Panc1 (cell line): ENCODE measurements around the gene SRBD1. TPM values are rescaled to one million over a fixed set of nuclear protein-coding genes. Genes with fewer than 3 reads are reported as not detected.
A peak's percentile ranks its signal among the peaks of the same experiment; 100 is the strongest.

Experiments
- ATAC-seq: fragments of 200-7000 bp; cut with Tn5 transposase; 2 replicates; pipeline ENCODE4 v1.9.1; 2020; ENCODE audit warnings: mild to moderate bottlenecking, moderate library complexity
- BruUV-seq: library from RNA; stranded (reverse); fragments of 400-500 nt; replicated peaks from 2 replicates; lab custom pipeline; 2021; lab: Mats Ljungman, UMichigan
- CTCF ChIA-PET: fragments of 300-600 bp; sonication (Branson Sonifier 250); formaldehyde crosslinking; loops from one replicate; lab custom pipeline; 2022; ENCODE audit warnings: antibody characterized with exemption; lab: Charles Lee
- POLR2A ChIA-PET: fragments of 300-600 bp; sonication (Branson Sonifier 250); formaldehyde crosslinking; loops from one replicate; lab custom pipeline; 2022; ENCODE audit warnings: antibody characterized with exemption; lab: Charles Lee
- DNase-seq: peaks from one replicate; pipeline ENCODE4 v3.0.0-alpha.2; 2010; ENCODE audit warnings: low read depth, low spot score
- H3K27ac ChIP-seq: 2 replicates; pipeline ENCODE4 v1.5.1; 2011; ENCODE audit warnings: mild to moderate bottlenecking, low read length, inconsistent platforms
- H3K27me3 ChIP-seq: fragments of 200-500 bp; sonication (Bioruptor generic); 2 replicates; pipeline ENCODE4 v1.6.0; 2014; ENCODE audit warnings: low read length, inconsistent platforms; ENCODE audit not compliant: control insufficient read depth, insufficient read depth
- H3K36me3 ChIP-seq: fragments of 200-500 bp; sonication (Bioruptor generic); 2 replicates; pipeline ENCODE4 v1.5.1; 2014; ENCODE audit warnings: inconsistent platforms, mild to moderate bottlenecking, low read length, moderate library complexity; ENCODE audit not compliant: control insufficient read depth, insufficient read depth
- H3K4me1 ChIP-seq: 2 replicates; pipeline ENCODE4 v1.5.1; 2011; ENCODE audit warnings: inconsistent platforms, mild to moderate bottlenecking, low read length, moderate library complexity; ENCODE audit not compliant: control insufficient read depth, insufficient read depth
- H3K4me3 ChIP-seq, 2 experiments: 2 replicates each; pipeline ENCODE4 v1.5.1; 2011 to 2012; ENCODE audit warnings: low read depth in 2 of 2, low read length in 2 of 2, mild to moderate bottlenecking in 2 of 2, inconsistent platforms in 1 of 2, moderate library complexity in 1 of 2
- H3K9me3 ChIP-seq: fragments of 200-500 bp; sonication (Bioruptor generic); 2 replicates; pipeline ENCODE4 v1.5.1; 2014; ENCODE audit warnings: low read depth, mild to moderate bottlenecking, inconsistent platforms, low read length, moderate library complexity; ENCODE audit not compliant: control insufficient read depth, insufficient read depth
- POLR2AphosphoS5 ChIP-seq: IDR thresholded peaks from 2 replicates; pipeline ENCODE4 v1.6.1; 2012; ENCODE audit warnings: mild to moderate bottlenecking, low read depth, low read length, moderate library complexity
- SIN3A ChIP-seq: IDR thresholded peaks from 2 replicates; pipeline ENCODE4 v1.6.1; 2012; ENCODE audit warnings: low read depth, mild to moderate bottlenecking, low read length, moderate library complexity, borderline replicate concordance; ENCODE audit not compliant: insufficient read depth
- TCF7L2 ChIP-seq: IDR thresholded peaks from 2 replicates; pipeline ENCODE4 v1.6.1; 2011; ENCODE audit warnings: mild to moderate bottlenecking, low read depth, low read length, inconsistent platforms
- in situ Hi-C: cut with HindIII; loops from 2 replicates; pipeline ENCODE4 v1.10.0; 2016; ENCODE audit warnings: low sequenced_read_pairs, low pct_unique_long_range_greater_than_20kb
- intact Hi-C: fragments of 100-400 bp; cut with micrococcal nuclease; formaldehyde crosslinking; loops from one replicate; pipeline ENCODE4 v1.10.0; 2022; ENCODE audit not compliant: unreplicated experiment
- total RNA-seq: library from RNA; stranded (reverse); gene quantifications from one replicate; pipeline ENCODE4 v1.2.1, GENCODE V29; 2021; ENCODE audit not compliant: unreplicated experiment
- TF ChIP-seq, protein P1 (sequence below), 2 experiments: IDR thresholded peaks; 2 replicates each; pipeline ENCODE4 v1.6.1; 2011 to 2012; ENCODE audit warnings: low read depth in 2 of 2, control low read depth in 1 of 2, low read length in 1 of 2, mild to moderate bottlenecking in 1 of 2, moderate library complexity in 1 of 2; ENCODE audit not compliant: insufficient read depth in 1 of 2
- TF ChIP-seq, protein P2 (sequence below): fragments of 450-650 bp; IDR thresholded peaks from 2 replicates; pipeline ENCODE4 v1.5.1; 2017; ENCODE audit warnings: mild to moderate bottlenecking

The SRBD1 gene
- total RNA-seq, 1 experiment from 2014 or later, result 9.7 TPM

DNA sequence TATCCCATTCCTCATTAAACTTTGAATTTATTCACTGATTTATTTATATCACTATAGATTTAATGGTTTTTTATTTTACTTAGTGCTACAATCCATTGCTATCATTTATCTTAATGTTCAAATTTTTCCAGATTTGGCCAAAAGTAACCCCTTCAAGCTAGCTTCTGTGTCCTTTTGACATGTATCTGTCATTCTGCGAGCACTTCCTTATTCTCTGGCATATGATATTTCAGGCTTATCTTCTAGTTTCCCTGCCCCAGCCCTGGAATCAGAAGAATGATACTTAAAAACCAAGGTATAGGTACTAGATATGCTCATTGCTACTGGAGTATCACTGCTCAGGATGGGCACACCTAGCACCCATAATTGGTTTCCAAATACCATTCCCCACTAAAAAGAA lies 28.5 kb downstream of the SRBD1 start:
- in situ Hi-C loops, result no loop called here
- CTCF ChIA-PET, result no interaction called here
- H3K4me1 ChIP-seq, result no peaks in the 10 kb centered on the region
- peaks cover 4% of the 10 kb centered on the region; the same call in 1 of the 2 replicates for H3K36me3 ChIP-seq
- no peaks in the 10 kb centered on the region for H3K27me3 ChIP-seq
- no peak overlapping the region for H3K4me3 ChIP-seq
- no peak overlapping the region for H3K27ac ChIP-seq
- TF ChIP-seq, protein P1, sequence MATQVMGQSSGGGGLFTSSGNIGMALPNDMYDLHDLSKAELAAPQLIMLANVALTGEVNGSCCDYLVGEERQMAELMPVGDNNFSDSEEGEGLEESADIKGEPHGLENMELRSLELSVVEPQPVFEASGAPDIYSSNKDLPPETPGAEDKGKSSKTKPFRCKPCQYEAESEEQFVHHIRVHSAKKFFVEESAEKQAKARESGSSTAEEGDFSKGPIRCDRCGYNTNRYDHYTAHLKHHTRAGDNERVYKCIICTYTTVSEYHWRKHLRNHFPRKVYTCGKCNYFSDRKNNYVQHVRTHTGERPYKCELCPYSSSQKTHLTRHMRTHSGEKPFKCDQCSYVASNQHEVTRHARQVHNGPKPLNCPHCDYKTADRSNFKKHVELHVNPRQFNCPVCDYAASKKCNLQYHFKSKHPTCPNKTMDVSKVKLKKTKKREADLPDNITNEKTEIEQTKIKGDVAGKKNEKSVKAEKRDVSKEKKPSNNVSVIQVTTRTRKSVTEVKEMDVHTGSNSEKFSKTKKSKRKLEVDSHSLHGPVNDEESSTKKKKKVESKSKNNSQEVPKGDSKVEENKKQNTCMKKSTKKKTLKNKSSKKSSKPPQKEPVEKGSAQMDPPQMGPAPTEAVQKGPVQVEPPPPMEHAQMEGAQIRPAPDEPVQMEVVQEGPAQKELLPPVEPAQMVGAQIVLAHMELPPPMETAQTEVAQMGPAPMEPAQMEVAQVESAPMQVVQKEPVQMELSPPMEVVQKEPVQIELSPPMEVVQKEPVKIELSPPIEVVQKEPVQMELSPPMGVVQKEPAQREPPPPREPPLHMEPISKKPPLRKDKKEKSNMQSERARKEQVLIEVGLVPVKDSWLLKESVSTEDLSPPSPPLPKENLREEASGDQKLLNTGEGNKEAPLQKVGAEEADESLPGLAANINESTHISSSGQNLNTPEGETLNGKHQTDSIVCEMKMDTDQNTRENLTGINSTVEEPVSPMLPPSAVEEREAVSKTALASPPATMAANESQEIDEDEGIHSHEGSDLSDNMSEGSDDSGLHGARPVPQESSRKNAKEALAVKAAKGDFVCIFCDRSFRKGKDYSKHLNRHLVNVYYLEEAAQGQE (IDR thresholded peaks at IDR 0.05; ENCODE audit: insufficient read depth in 1 of 2, low read depth in 2 of 2, low read length in 1 of 2), result no peak
- TF ChIP-seq SIN3A, result no peak
- no peak for TF ChIP-seq POLR2AphosphoS5
- no peak for TF ChIP-seq TCF7L2
- TF ChIP-seq, protein P2, sequence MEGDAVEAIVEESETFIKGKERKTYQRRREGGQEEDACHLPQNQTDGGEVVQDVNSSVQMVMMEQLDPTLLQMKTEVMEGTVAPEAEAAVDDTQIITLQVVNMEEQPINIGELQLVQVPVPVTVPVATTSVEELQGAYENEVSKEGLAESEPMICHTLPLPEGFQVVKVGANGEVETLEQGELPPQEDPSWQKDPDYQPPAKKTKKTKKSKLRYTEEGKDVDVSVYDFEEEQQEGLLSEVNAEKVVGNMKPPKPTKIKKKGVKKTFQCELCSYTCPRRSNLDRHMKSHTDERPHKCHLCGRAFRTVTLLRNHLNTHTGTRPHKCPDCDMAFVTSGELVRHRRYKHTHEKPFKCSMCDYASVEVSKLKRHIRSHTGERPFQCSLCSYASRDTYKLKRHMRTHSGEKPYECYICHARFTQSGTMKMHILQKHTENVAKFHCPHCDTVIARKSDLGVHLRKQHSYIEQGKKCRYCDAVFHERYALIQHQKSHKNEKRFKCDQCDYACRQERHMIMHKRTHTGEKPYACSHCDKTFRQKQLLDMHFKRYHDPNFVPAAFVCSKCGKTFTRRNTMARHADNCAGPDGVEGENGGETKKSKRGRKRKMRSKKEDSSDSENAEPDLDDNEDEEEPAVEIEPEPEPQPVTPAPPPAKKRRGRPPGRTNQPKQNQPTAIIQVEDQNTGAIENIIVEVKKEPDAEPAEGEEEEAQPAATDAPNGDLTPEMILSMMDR, result no peak
- POLR2A ChIA-PET, result no interaction called here
- BruUV-seq, result no TSS peak
- intact Hi-C loops, result no loop called here
- no peaks in the 10 kb centered on the region for H3K9me3 ChIP-seq
- no peak for ATAC-seq
- DNase-seq, result no peak

GRCh38 chr2:45578056-45578843 lies 32.8 kb downstream of the SRBD1 start:
- in situ Hi-C loops (no loop called here), intact Hi-C loops (no loop called here)
- TF ChIP-seq, protein P2, result peak; percentile 42; the same call in 1 of the 2 replicates
- TF ChIP-seq SIN3A (no peak), POLR2AphosphoS5 (no peak)
- TF ChIP-seq, protein P1 (IDR thresholded peaks at IDR 0.05; ENCODE audit: insufficient read depth in 1 of 2, low read depth in 2 of 2, low read length in 1 of 2), result no peak
- no peaks in the 10 kb centered on the region for H3K4me1 ChIP-seq
- H3K9me3 ChIP-seq, result no peaks in the 10 kb centered on the region
- H3K27me3 ChIP-seq, result no peaks in the 10 kb centered on the region
- H3K36me3 ChIP-seq, result peaks cover 4% of the 10 kb centered on the region
- no peak overlapping the region for H3K4me3 ChIP-seq
- POLR2A ChIA-PET, result interaction anchor here (0.6 kb wide), 1 partner anchor 84 kb away, joined by 7 read pairs; no protein-coding TSS in a partner anchor
- no peak overlapping the region for H3K27ac ChIP-seq
- CTCF ChIA-PET, result no interaction called here
- no peak; the same call in 1 of the 2 replicates for ATAC-seq
- peak; percentile 1 for DNase-seq
- no TSS peak for BruUV-seq
